ENCODE data around the gene ALB.

ALB gene

GRCh38 chr4:73431813-73432168 lies 27.7 kb downstream of the ALB start:
- TF ChIP-seq GATA1 (IDR thresholded peaks at IDR 0.05; ENCODE audit: low read depth, low read length) (no peak), POLR2A (IDR thresholded peaks at IDR 0.05; ENCODE audit: low read length) (no peak)
- no peak for DNase-seq

- peak in 1 of 2 experiments; percentile 8 for DNase-seq
- TF ChIP-seq GATA1 (IDR thresholded peaks at IDR 0.05; ENCODE audit: low read depth, low read length) (no peak), POLR2A (IDR thresholded peaks at IDR 0.05; ENCODE audit: low read length) (no peak)
These were observed 28.3 kb downstream of the ALB start for GRCh38 chr4:73432169-73433000.

GRCh38 chr4:73433140-73433539 lies 29.1 kb downstream of the ALB start:
- no peak for TF ChIP-seq POLR2A (IDR thresholded peaks at IDR 0.05; ENCODE audit: low read length)
- no peak for TF ChIP-seq GATA1 (IDR thresholded peaks at IDR 0.05; ENCODE audit: low read depth, low read length)
- DNase-seq, result no peak

- DNase-seq, result peak in 1 of 2 experiments; percentile 7
- no peak for TF ChIP-seq GATA1 (IDR thresholded peaks at IDR 0.05; ENCODE audit: low read depth, low read length)
- TF ChIP-seq POLR2A (IDR thresholded peaks at IDR 0.05; ENCODE audit: low read length), result no peak
These were observed 30.2 kb downstream of the ALB start for GRCh38 chr4:73434311-73434710.

GRCh38 chr4:73435984-73436383 lies 31.9 kb downstream of the ALB start, which contains the start of gene AFP:
Gene AFP (plus strand): TSS chr4:73436221. CDS start chr4:73436263, 42 bp downstream.
- TF ChIP-seq GATA1 (IDR thresholded peaks at IDR 0.05; ENCODE audit: low read depth, low read length), result no peak
- no peak for TF ChIP-seq POLR2A (IDR thresholded peaks at IDR 0.05; ENCODE audit: low read length)
- no peak for DNase-seq

GRCh38 chr4:73436674-73437557 lies 32.8 kb downstream of the ALB start:
- DNase-seq, result no peak
- no peak for TF ChIP-seq POLR2A (IDR thresholded peaks at IDR 0.05; ENCODE audit: low read length)
- TF ChIP-seq GATA1 (IDR thresholded peaks at IDR 0.05; ENCODE audit: low read depth, low read length), result no peak

- TF ChIP-seq GATA1 (IDR thresholded peaks at IDR 0.05; ENCODE audit: low read depth, low read length) (no peak), POLR2A (IDR thresholded peaks at IDR 0.05; ENCODE audit: low read length) (no peak)
- no peak for DNase-seq
These were observed 33.5 kb downstream of the ALB start for GRCh38 chr4:73437558-73437956.

GRCh38 chr4:73438048-73438447 lies 34.0 kb downstream of the ALB start:
- TF ChIP-seq GATA1 (IDR thresholded peaks at IDR 0.05; ENCODE audit: low read depth, low read length), result no peak
- no peak for TF ChIP-seq POLR2A (IDR thresholded peaks at IDR 0.05; ENCODE audit: low read length)
- no peak for DNase-seq

- TF ChIP-seq POLR2A (IDR thresholded peaks at IDR 0.05; ENCODE audit: low read length) (no peak), GATA1 (IDR thresholded peaks at IDR 0.05; ENCODE audit: low read depth, low read length) (no peak)
- no peak for DNase-seq
These were observed 34.6 kb downstream of the ALB start for GRCh38 chr4:73438582-73439215.

- TF ChIP-seq POLR2A (IDR thresholded peaks at IDR 0.05; ENCODE audit: low read length), result no peak
- TF ChIP-seq GATA1 (IDR thresholded peaks at IDR 0.05; ENCODE audit: low read depth, low read length), result no peak
- DNase-seq, result no peak
These were observed 35.4 kb downstream of the ALB start for GRCh38 chr4:73439445-73439844.

GRCh38 chr4:73439991-73440390 lies 35.9 kb downstream of the ALB start:
- TF ChIP-seq GATA1 (IDR thresholded peaks at IDR 0.05; ENCODE audit: low read depth, low read length), result no peak
- no peak for TF ChIP-seq POLR2A (IDR thresholded peaks at IDR 0.05; ENCODE audit: low read length)

GRCh38 chr4:73440653-73441052 lies 36.6 kb downstream of the ALB start:
- DNase-seq, result no peak
- TF ChIP-seq GATA1 (IDR thresholded peaks at IDR 0.05; ENCODE audit: low read depth, low read length), result no peak
- TF ChIP-seq POLR2A (IDR thresholded peaks at IDR 0.05; ENCODE audit: low read length), result no peak

More at GRCh38 chr4:73439991-73440390, 35.9 kb downstream of the ALB start:
- no peak for DNase-seq

- DNase-seq, result no peak
- TF ChIP-seq POLR2A (IDR thresholded peaks at IDR 0.05; ENCODE audit: low read length), result no peak
- no peak for TF ChIP-seq GATA1 (IDR thresholded peaks at IDR 0.05; ENCODE audit: low read depth, low read length)
These were observed 38.2 kb downstream of the ALB start for GRCh38 chr4:73442275-73442674.

- no peak for TF ChIP-seq GATA1 (IDR thresholded peaks at IDR 0.05; ENCODE audit: low read depth, low read length)
- no peak for TF ChIP-seq POLR2A (IDR thresholded peaks at IDR 0.05; ENCODE audit: low read length)
- no peak for DNase-seq
These were observed 39.1 kb downstream of the ALB start for GRCh38 chr4:73443224-73443623.
